ENCODE results near the gene UPK1A. TPM values are rescaled to one million over a fixed set of nuclear protein-coding genes. Genes with fewer than 3 reads are reported as not detected.

Gene UPK1A
- total and polyA plus RNA-seq, 9 of the 15 experiments (the other 6 are each of a cell fraction or from before 2014, with no cell fraction given): 0.06 to 0.13 TPM; not detected in 7

- TF ChIP-seq HNRNPLL (IDR thresholded peaks at IDR 0.05; ENCODE audit: low read depth, low read length, poor library complexity, severe bottlenecking): no peak
- TF ChIP-seq FOXJ2 (tag; IDR thresholded peaks at IDR 0.05): no peak
- TF ChIP-seq MED1 (CRISPR knock-in tag; IDR thresholded peaks at IDR 0.05; ENCODE audit: borderline replicate concordance): no peak
- 0 out of 4 replicates have a peak, but pooled peaks of 1 of the 2 experiments have one; percentile 40 for TF ChIP-seq ZNF639 (CRISPR knock-in tag; conservative IDR thresholded peaks at IDR 0.05 in 1 of 2, IDR thresholded peaks at IDR 0.05 in 1 of 2)
- no peak for TF ChIP-seq HOXB6 (CRISPR knock-in tag; IDR thresholded peaks at IDR 0.05; ENCODE audit: borderline replicate concordance)
- no peak for TF ChIP-seq BMI1 (IDR thresholded peaks at IDR 0.05; ENCODE audit: low read length)
- TF ChIP-seq FIP1L1 (IDR thresholded peaks at IDR 0.05; ENCODE audit: low read depth, low read length, poor library complexity, severe bottlenecking): no peak
- TF ChIP-seq POLR2G (IDR thresholded peaks at IDR 0.05; ENCODE audit: low read depth, low read length): no peak
- no peak for TF ChIP-seq MTA1 (IDR thresholded peaks at IDR 0.05; ENCODE audit: borderline replicate concordance)
- TF ChIP-seq ARID4B (CRISPR knock-in tag; IDR thresholded peaks at IDR 0.05): no peak
- TF ChIP-seq ZFP36 (IDR thresholded peaks at IDR 0.05; ENCODE audit: low read depth, low read length, partially characterized antibody): no peak
- peak; percentile 93 for TF ChIP-seq SOX6 (IDR thresholded peaks at IDR 0.05)
- no peak for TF ChIP-seq ELF1 (tag; IDR thresholded peaks at IDR 0.05)
- no peak for TF ChIP-seq PHB (CRISPR knock-in tag; IDR thresholded peaks at IDR 0.05)
- 0 out of 2 replicates have a peak, but pooled peaks have one; percentile 18 for TF ChIP-seq ZNF766 (CRISPR knock-in tag; conservative IDR thresholded peaks at IDR 0.05)
- TF ChIP-seq ZNF699 (CRISPR knock-in tag; IDR thresholded peaks at IDR 0.05; ENCODE audit: insufficient replicate concordance): no peak
- TF ChIP-seq RBM25 (IDR thresholded peaks at IDR 0.05; ENCODE audit: low read depth, low read length, severe bottlenecking): no peak
- peak; percentile 17 to 46 for TF ChIP-seq E2F6 (IDR thresholded peaks at IDR 0.05; ENCODE audit: borderline replicate concordance in 1 of 2, extremely low read depth in 1 of 2, insufficient read depth in 1 of 2, insufficient read length in 1 of 2, low read depth in 1 of 2, low read length in 1 of 2, poor library complexity in 1 of 2, severe bottlenecking in 1 of 2)
- peak; percentile 81; a peak in 2 of 4 replicates for TF ChIP-seq ARNT (IDR thresholded peaks at IDR 0.05)
- TF ChIP-seq SNAPC5 (CRISPR knock-in tag; IDR thresholded peaks at IDR 0.05): no peak
- peak; percentile 97 for TF ChIP-seq CBFA2T3 (IDR thresholded peaks at IDR 0.05)
- TF ChIP-seq CREB1 (IDR thresholded peaks at IDR 0.05): peak; percentile 41; the same call in 1 of the 2 replicates
- TF ChIP-seq CREB1 (CRISPR knock-in tag; IDR thresholded peaks at IDR 0.05): no peak
Observed at GRCh38 chr19:35671818-35672217, 5.5 kb downstream of the UPK1A start (continued).

Data from K562 (cell line).